ENCODE data around the gene GMDS.

GMDS gene

DNA sequence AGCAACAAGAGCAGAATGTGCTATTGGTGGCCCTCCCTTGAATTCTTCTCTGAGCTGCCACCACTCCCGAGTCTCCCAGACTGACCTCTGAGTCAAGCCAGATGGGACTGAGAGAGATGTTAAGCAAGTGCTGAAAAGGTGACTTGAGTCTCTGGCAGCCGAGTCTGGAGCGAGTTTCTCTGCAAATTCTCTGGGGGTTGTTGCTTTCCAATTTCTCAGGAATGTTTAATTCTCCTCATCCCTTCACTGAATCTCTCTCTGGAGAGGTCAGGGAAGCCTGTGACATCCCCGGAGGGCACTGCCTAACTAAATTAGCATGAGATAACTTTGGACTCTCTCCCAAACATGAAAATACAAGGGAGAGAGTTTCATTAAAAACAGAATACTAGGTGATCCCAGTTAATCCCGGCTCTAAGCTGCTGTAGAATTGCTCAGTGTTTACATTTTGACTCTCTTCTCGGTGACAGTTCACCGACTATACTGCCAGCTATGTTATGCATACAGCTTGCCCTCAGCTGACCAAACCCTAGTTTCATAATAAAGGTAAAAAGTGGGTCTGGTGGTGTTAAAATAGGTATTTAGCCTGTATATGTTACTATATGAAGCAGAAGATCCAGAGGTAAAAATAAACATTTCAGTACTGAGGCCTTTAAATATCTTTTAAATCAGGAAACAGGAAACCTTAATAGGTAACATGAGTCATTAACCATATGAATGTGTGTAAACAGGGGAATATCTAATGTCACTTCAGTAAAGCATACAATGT, 477.7 kb downstream of the GMDS start:
- no peak overlapping the region for H3K27ac ChIP-seq (ENCODE audit: low read length)
- no peak overlapping the region for H3K9ac ChIP-seq (ENCODE audit: low read length)
- no peaks in the 10 kb centered on the region for H3K79me2 ChIP-seq (ENCODE audit: low read length)
- no peaks in the 10 kb centered on the region for H3K27me3 ChIP-seq (replicated peaks; ENCODE audit: insufficient read depth, low read length)
- H3F3A ChIP-seq (ENCODE audit: insufficient read depth, low read length), result no peaks in the 10 kb centered on the region
- no peaks in the 10 kb centered on the region for H3K9me3 ChIP-seq (replicated peaks; ENCODE audit: insufficient read depth, low read length)
- peak; percentile 49 for DNase-seq
- H3K4me1 ChIP-seq (ENCODE audit: low read length), result peaks cover 14% of the 10 kb centered on the region
- no peak overlapping the region for H3K4me3 ChIP-seq (ENCODE audit: low read length)
- H4K20me1 ChIP-seq (ENCODE audit: insufficient read depth, low read length), result no peaks in the 10 kb centered on the region
- no peak overlapping the region for H2AFZ ChIP-seq (ENCODE audit: low read length)
- TF ChIP-seq, protein P1, sequence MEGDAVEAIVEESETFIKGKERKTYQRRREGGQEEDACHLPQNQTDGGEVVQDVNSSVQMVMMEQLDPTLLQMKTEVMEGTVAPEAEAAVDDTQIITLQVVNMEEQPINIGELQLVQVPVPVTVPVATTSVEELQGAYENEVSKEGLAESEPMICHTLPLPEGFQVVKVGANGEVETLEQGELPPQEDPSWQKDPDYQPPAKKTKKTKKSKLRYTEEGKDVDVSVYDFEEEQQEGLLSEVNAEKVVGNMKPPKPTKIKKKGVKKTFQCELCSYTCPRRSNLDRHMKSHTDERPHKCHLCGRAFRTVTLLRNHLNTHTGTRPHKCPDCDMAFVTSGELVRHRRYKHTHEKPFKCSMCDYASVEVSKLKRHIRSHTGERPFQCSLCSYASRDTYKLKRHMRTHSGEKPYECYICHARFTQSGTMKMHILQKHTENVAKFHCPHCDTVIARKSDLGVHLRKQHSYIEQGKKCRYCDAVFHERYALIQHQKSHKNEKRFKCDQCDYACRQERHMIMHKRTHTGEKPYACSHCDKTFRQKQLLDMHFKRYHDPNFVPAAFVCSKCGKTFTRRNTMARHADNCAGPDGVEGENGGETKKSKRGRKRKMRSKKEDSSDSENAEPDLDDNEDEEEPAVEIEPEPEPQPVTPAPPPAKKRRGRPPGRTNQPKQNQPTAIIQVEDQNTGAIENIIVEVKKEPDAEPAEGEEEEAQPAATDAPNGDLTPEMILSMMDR (IDR thresholded peaks at IDR 0.05; ENCODE audit: low read length), result no peak
- TF ChIP-seq EZH2phosphoT487 (IDR thresholded peaks at IDR 0.05; ENCODE audit: low read length) (no peak), EZH2 (optimal IDR thresholded peaks at IDR 0.05; ENCODE audit: low read depth, low read length) (no peak)
- H3K4me2 ChIP-seq (ENCODE audit: low read depth, low read length), result peak overlapping the region; percentile 8; the same call in 1 of the 2 replicates
- no peaks in the 10 kb centered on the region for H3K36me3 ChIP-seq (replicated peaks; ENCODE audit: insufficient read depth, low read length)
- no peaks in the 10 kb centered on the region for H3K9me2 ChIP-seq (replicated peaks; ENCODE audit: insufficient read depth, low read length)

DNA sequence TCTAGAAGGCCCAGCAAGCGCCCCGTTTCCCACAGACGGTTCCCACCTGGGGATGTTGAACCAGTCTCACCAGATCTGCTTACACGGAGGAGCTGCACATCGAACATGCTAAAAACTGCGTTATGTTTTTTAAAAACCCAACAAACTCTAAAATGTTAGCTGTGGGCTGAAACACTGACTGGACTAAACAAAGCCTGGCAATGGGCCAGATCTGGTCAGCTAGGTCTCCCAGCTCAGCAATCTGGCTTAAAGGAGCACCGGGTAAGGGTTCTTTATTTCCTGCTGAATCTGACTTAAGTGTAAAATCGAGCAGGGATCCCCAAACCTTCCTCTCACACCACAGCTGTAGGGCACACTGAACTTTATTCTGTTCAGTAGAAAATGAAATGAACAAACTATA, 478.8 kb downstream of the GMDS start:
- H3F3A ChIP-seq (ENCODE audit: insufficient read depth, low read length), result no peaks in the 10 kb centered on the region
- no peaks in the 10 kb centered on the region for H3K9me2 ChIP-seq (replicated peaks; ENCODE audit: insufficient read depth, low read length)
- TF ChIP-seq, protein P1 (IDR thresholded peaks at IDR 0.05; ENCODE audit: low read length), result no peak
- TF ChIP-seq EZH2phosphoT487 (IDR thresholded peaks at IDR 0.05; ENCODE audit: low read length) (no peak), EZH2 (optimal IDR thresholded peaks at IDR 0.05; ENCODE audit: low read depth, low read length) (no peak)
- no peaks in the 10 kb centered on the region for H4K20me1 ChIP-seq (ENCODE audit: insufficient read depth, low read length)
- no peak overlapping the region for H2AFZ ChIP-seq (ENCODE audit: low read length)
- no peak for DNase-seq
- no peak overlapping the region for H3K9ac ChIP-seq (ENCODE audit: low read length)
- no peak overlapping the region for H3K4me2 ChIP-seq (ENCODE audit: low read depth, low read length)
- H3K27me3 ChIP-seq (replicated peaks; ENCODE audit: insufficient read depth, low read length), result no peaks in the 10 kb centered on the region
- no peak overlapping the region for H3K4me3 ChIP-seq (ENCODE audit: low read length)
- peaks cover 14% of the 10 kb centered on the region for H3K4me1 ChIP-seq (ENCODE audit: low read length)
- H3K9me3 ChIP-seq (replicated peaks; ENCODE audit: insufficient read depth, low read length), result no peaks in the 10 kb centered on the region
- H3K36me3 ChIP-seq (replicated peaks; ENCODE audit: insufficient read depth, low read length), result no peaks in the 10 kb centered on the region
- no peak overlapping the region for H3K27ac ChIP-seq (ENCODE audit: low read length)
- no peaks in the 10 kb centered on the region for H3K79me2 ChIP-seq (ENCODE audit: low read length)

GRCh38 chr6:1765160-1765903, 480.1 kb downstream of the GMDS start:
- no peaks in the 10 kb centered on the region for H3K9me2 ChIP-seq (replicated peaks; ENCODE audit: insufficient read depth, low read length)
- no peaks in the 10 kb centered on the region for H3K36me3 ChIP-seq (replicated peaks; ENCODE audit: insufficient read depth, low read length)
- no peak overlapping the region for H3K4me3 ChIP-seq (ENCODE audit: low read length)
- H3K4me2 ChIP-seq (ENCODE audit: low read depth, low read length), result no peak overlapping the region
- no peaks in the 10 kb centered on the region for H3K27me3 ChIP-seq (replicated peaks; ENCODE audit: insufficient read depth, low read length)
- no peaks in the 10 kb centered on the region for H3K9me3 ChIP-seq (replicated peaks; ENCODE audit: insufficient read depth, low read length)
- no peaks in the 10 kb centered on the region for H4K20me1 ChIP-seq (ENCODE audit: insufficient read depth, low read length)
- peaks cover 14% of the 10 kb centered on the region for H3K4me1 ChIP-seq (ENCODE audit: low read length)
- DNase-seq, result no peak
- H3K9ac ChIP-seq (ENCODE audit: low read length), result no peak overlapping the region
- H3K27ac ChIP-seq (ENCODE audit: low read length), result no peak overlapping the region
- H3F3A ChIP-seq (ENCODE audit: insufficient read depth, low read length), result no peaks in the 10 kb centered on the region
- no peaks in the 10 kb centered on the region for H3K79me2 ChIP-seq (ENCODE audit: low read length)
- no peak for TF ChIP-seq EZH2 (optimal IDR thresholded peaks at IDR 0.05; ENCODE audit: low read depth, low read length)
- TF ChIP-seq, protein P1 (IDR thresholded peaks at IDR 0.05; ENCODE audit: low read length), result no peak
- TF ChIP-seq EZH2phosphoT487 (IDR thresholded peaks at IDR 0.05; ENCODE audit: low read length), result no peak
- no peak overlapping the region for H2AFZ ChIP-seq (ENCODE audit: low read length)
